ENCODE measurements around the gene VPS9D1.
A peak's percentile ranks its signal among the peaks of the same experiment; 100 is the strongest.
"Not testable (repeated sequence)": the region's sequence is repeated elsewhere in the genome, so short reads cannot be mapped to it uniquely, and the experiment has no call there.

Gene VPS9D1

DNA sequence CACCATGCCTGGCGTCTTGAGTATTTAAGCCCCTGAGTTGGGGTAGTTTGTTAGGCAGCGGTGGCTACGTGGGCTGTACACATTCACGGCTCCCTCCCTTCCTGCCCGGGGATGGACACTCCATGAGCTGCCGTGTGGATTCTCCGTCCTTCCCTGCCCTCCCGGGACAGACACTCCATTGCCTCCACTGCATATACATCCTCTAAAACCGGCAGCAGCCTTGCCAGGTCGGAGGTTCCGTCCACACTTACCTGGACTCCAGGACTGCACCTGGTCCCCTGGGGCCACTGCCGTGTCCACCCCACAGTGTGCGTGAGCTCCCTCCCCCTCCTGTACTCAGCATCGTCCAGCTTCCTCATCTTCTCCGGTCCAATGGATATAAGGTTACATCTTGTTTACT is 15.7 kb downstream of the VPS9D1 start:
- TF ChIP-seq, protein P1, sequence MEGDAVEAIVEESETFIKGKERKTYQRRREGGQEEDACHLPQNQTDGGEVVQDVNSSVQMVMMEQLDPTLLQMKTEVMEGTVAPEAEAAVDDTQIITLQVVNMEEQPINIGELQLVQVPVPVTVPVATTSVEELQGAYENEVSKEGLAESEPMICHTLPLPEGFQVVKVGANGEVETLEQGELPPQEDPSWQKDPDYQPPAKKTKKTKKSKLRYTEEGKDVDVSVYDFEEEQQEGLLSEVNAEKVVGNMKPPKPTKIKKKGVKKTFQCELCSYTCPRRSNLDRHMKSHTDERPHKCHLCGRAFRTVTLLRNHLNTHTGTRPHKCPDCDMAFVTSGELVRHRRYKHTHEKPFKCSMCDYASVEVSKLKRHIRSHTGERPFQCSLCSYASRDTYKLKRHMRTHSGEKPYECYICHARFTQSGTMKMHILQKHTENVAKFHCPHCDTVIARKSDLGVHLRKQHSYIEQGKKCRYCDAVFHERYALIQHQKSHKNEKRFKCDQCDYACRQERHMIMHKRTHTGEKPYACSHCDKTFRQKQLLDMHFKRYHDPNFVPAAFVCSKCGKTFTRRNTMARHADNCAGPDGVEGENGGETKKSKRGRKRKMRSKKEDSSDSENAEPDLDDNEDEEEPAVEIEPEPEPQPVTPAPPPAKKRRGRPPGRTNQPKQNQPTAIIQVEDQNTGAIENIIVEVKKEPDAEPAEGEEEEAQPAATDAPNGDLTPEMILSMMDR (IDR thresholded peaks at IDR 0.05; ENCODE audit: low read depth, low read length), result no peak

DNA sequence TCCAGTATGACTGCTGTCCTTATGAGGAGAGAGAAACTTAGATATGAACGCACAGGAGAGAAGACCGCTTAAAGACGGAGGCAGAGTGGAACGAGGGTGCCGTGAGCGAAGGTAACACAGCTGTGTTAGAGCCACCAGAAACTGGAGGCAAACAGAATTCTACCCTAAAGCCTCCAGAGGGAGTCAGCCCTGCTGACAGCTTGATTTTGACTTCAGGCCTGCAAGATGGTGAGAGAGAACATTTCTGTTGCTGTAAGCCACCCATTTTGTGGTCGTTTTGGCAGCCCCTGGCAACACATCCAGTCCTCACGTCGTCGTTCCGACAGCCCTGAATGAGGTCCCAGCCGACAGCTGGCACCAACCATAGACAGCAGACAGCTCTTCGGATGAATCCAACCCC is 16.4 kb downstream of the VPS9D1 start:
- TF ChIP-seq, protein P1 (IDR thresholded peaks at IDR 0.05; ENCODE audit: low read depth, low read length), result no peak
- no peak for DNase-seq (ENCODE audit: low read depth in 2 of 2)
- H3K4me3 ChIP-seq (replicated peaks in 1 of 2; ENCODE audit: low read depth in 2 of 2, low read length in 2 of 2), result no peak overlapping the region

More for the DNA sequence above, 15.7 kb downstream of the VPS9D1 start:
- no peak overlapping the region for H3K4me3 ChIP-seq (replicated peaks in 1 of 2; ENCODE audit: low read depth in 2 of 2, low read length in 2 of 2)
- DNase-seq (ENCODE audit: low read depth in 2 of 2), result no peak

DNA sequence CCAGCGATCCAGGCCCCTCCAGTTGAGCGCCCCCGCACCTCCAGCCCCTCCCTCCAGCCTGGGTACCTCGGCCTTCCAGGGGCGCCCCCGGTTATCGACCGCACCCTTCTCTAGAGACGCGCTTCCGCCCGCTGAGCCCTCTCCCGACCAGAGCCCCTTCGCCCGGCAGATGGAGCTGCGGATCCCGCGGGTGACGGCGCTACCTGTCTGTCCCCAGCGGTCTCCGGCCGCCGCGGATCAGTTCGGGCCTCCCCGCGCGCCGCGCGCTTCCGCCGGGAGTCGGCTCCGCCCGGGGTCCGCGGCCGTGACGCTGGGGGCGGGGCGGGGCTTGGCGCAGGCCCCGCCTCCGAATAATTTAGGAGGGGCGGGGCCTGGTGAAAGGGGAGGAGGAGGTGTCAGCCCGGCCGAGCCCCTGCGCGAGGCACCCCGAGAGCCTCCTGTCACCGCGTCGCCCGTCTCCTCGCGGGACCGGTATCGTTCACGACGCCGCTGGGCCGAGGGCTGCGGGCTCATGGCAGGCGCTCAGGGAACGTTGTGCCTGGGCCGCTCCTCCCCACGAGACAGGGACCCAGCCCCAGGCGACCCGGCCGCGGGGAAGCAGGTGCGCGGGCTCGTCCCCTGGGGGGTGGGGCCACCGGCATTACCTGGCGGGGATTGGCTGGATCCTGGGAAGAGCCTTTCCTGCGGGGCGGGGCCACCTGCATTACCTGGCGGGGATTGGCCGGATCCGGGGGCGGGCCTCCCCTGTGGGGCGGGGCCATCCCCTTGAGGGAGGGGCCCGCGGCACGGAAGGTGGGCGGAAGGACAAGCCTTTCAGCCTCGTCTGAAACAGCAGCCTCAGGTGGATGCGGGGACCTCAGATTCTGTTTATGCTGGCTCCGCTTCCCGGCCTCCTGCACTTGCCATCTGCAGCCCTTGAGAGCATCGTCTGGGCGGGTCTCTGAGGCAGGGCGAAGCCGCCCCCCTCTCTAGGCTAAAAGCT is 19.0 kb downstream of the VPS9D1 start, which contains the start of gene SPATA2L:
Gene SPATA2L, minus strand, starts transcription at position 281 of the 982 bp plus-strand sequence. CDS start 473 bp downstream, outside the sequence.
- DNase-seq (ENCODE audit: low read depth in 2 of 2), result peak; percentile 69 to 86
- TF ChIP-seq, protein P1 (IDR thresholded peaks at IDR 0.05; ENCODE audit: low read depth, low read length), result peak; percentile 10
- peak within 1 kb of the TSS; percentile 82 to 87 for H3K4me3 ChIP-seq (replicated peaks in 1 of 2; ENCODE audit: low read depth in 2 of 2, low read length in 2 of 2)

DNA sequence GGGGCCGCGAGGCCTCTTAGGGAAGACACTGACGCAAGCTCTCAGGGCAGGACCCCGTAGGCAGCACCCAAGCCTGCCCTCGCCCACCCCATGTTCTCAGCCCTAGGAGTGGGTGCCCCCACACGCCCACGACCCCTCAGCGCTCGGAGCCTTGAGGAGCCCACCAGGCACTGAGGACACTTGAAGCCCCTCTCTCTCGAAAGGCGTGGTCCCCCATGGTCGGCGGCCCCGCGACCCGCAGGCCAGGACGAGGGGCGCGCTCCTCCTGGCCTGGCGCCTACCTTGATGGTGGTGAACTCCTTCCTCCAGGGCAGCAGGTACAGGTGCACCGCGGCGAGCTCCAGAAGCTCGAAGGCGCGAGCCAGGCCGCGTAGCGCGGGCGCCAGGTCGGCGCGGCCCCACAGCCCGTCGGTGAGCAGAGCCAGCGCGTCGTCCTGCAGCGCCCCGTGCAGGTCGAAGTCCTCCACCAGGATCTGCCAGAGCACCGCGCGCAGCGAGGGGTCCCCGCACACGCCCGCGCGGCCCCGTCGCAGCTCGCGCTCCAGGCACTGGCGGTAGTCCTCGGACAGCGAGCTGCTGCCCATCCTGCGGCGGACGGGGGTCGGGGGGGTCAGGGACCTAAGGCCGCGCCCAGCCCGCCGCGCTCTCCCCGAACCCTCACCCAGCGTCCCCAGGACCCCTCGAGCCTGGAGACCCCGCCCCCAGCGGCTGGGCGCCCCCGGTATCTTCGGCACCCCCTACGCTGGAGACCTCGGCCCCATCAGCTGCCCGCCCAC is 19.9 kb downstream of the VPS9D1 start:
- TF ChIP-seq, protein P1 (IDR thresholded peaks at IDR 0.05; ENCODE audit: low read depth, low read length), result no peak
- peak in 1 of 2 donors; percentile 43 for DNase-seq (ENCODE audit: low read depth in 2 of 2)
- peak overlapping the region; percentile 82 to 87 for H3K4me3 ChIP-seq (replicated peaks in 1 of 2; ENCODE audit: low read depth in 2 of 2, low read length in 2 of 2)

DNA sequence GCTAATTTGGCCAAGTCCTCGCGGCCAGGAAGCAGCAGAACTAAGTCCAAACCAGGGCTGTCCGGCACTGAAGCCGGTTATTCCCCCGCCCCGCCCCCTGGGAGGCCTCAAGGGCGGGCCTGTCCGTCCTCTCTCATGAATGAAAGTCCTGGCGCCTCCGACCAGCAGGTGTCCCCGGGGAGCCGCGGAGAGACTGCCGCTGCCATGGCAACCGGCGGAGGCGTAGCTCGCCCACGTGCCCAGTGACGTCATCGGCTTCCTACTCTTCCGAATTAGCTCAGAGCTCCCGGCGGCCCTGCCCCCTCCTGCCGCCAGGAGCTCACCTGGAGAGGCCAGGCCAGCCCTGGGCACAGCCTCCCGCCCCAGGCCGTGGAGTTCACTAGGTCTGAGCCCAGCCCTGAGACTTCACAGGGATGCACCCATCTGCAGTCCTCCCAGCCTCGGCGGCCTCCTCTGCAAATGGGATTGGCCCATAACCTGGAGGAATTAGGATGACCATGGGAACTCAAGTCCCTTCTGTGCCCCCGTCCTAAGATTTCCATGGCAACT is 20.5 kb downstream of the VPS9D1 start:
- TF ChIP-seq, protein P1 (IDR thresholded peaks at IDR 0.05; ENCODE audit: low read depth, low read length), result peak; percentile 59
- peak; percentile 98 to 99 for DNase-seq (ENCODE audit: low read depth in 2 of 2)
- peak overlapping the region; percentile 82 to 87 for H3K4me3 ChIP-seq (replicated peaks in 1 of 2; ENCODE audit: low read depth in 2 of 2, low read length in 2 of 2)

DNA sequence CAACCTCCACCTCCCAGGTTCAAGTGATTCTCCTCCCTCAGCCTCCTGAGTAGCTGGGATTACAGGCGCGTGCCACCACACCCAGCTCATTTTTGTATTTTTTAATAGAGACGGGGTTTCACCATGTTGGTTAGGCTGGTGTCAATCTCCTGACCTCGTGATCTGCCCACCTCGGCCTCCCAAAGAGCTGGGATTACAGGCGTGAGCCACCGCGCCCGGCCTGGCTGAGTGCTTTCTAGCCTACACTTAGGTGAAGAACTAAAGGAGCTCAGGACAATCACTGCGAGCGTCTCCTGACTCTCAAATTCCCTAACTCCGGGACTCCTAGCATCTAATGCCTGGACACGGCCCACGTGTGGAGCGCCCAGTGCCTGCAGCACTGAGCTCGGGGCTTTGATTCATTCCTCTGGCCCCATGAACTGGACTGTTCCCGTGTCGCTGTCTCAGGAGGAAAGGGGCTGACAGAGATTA is 21.0 kb downstream of the VPS9D1 start:
- DNase-seq (ENCODE audit: low read depth in 2 of 2); H3K4me3 ChIP-seq (replicated peaks in 1 of 2; ENCODE audit: low read depth in 2 of 2, low read length in 2 of 2): not testable (repeated sequence)

DNA sequence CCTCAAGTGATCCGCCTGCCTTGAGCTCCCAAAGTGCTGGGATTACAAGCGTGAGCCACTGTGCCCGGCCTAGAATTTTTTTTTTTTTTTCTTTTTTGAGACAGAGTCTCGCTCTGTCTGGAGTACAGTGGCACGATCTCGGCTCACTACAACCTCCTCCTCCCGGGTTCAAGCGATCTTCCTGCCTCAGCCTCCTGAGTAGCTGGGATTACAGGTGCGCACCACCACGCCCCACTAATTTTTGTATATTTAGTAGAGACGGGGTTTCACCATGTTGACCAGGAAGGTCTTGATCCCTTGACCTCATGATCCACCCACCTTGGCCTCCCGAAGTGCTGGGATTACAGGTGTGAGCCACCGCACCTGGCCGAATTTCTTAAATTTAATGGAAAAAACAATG is 22.0 kb downstream of the VPS9D1 start:
- not testable (repeated sequence) for H3K4me3 ChIP-seq (replicated peaks in 1 of 2; ENCODE audit: low read depth in 2 of 2, low read length in 2 of 2); DNase-seq (ENCODE audit: low read depth in 2 of 2)

All from cardiac fibroblast (primary cell).